Measurements from ENCODE around the gene SNX7.

DNA sequence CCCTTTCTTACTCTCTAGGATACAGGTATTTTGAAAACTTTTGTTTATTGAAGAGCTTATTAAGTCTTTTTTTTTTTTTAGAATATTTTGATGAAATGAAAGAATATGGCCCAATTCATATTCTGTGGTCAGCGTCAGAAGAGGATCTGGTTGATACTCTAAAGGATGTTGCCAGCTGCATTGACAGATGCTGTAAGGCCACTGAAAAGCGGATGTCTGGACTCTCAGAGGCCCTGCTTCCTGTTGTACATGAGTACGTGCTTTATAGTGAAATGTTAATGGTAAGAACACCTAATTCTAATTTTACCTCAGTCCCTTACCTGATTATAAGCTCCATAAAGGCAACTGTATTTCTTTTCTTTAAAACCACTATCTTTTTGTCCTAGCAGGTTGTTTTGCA is 37.1 kb downstream of the SNX7 start:
- TF ChIP-seq EP300 (IDR thresholded peaks at IDR 0.05) = no peak
- TF ChIP-seq, protein P1, sequence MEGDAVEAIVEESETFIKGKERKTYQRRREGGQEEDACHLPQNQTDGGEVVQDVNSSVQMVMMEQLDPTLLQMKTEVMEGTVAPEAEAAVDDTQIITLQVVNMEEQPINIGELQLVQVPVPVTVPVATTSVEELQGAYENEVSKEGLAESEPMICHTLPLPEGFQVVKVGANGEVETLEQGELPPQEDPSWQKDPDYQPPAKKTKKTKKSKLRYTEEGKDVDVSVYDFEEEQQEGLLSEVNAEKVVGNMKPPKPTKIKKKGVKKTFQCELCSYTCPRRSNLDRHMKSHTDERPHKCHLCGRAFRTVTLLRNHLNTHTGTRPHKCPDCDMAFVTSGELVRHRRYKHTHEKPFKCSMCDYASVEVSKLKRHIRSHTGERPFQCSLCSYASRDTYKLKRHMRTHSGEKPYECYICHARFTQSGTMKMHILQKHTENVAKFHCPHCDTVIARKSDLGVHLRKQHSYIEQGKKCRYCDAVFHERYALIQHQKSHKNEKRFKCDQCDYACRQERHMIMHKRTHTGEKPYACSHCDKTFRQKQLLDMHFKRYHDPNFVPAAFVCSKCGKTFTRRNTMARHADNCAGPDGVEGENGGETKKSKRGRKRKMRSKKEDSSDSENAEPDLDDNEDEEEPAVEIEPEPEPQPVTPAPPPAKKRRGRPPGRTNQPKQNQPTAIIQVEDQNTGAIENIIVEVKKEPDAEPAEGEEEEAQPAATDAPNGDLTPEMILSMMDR (IDR thresholded peaks at IDR 0.05) = no peak
- TF ChIP-seq POLR2A (IDR thresholded peaks at IDR 0.05) = no peak
